ENCODE results near the gene GTPBP10.

DNA sequence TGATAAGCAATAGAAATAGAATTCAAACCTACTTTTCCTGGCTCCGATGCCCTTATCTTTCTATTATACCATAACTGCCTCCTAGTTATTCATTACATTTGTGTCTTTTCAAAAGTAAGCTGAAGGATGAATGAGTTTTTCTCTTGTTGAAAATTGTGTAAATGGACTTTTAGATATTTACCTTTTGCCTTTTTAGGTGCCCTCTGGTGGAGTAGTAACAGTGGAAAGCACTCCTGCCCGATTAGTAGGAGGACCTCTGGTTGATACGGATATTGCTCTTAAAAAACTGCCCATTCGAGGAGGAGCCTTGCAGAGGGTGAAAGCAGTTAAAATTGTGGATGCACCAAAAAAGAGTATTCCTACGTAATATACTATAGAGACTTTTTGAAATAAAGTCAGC is 36.6 kb upstream of the GTPBP10 start:
- TF ChIP-seq POLR2A (IDR thresholded peaks at IDR 0.05) (no peak), CTCF (IDR thresholded peaks at IDR 0.05 in 8 of 11, conservative IDR thresholded peaks at IDR 0.05 in 3 of 11) (no peak)

All from spleen (tissue), 7 donors.